ENCODE measurements around the gene MOB1A. TPM values are rescaled to one million over a fixed set of nuclear protein-coding genes. Genes with fewer than 3 reads are reported as not detected.
A peak's percentile ranks its signal among the peaks of the same experiment; 100 is the strongest.

The MOB1A gene
- total and polyA plus RNA-seq, 2 experiments from 2014 or later = 36.2 to 111 TPM

DNA sequence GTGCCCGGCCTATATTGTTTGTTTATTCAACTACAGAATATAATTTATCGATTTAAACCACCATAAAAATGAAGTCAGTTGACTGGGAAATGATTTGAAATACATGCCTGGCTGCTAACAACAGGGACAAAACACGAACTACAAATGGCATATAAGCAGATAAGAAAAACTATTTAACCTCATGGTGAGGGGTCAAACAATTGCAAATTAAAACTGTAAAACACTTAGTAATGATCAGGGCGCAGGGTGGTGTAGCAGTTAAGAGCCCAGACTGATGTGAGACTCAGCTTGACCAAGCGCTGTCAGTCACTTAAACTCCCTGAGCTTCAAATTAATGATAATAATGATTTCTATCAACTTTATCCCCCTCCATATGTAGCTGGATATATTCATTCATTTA, 26.4 kb upstream of the MOB1A start:
- Histone ChIP-seq H2AFZ (no peak overlapping the region), H3K4me2 (peak overlapping the region; percentile 18), H3K4me1 (ENCODE audit: insufficient read depth) (peaks cover 59% of the 10 kb centered on the region), H3K79me2 (replicated peaks; ENCODE audit: insufficient read depth) (peaks cover 99% of the 10 kb centered on the region), H3K27me3 (ENCODE audit: insufficient read depth) (no peaks in the 10 kb centered on the region), H3K36me3 (ENCODE audit: insufficient read depth) (peaks cover 72% of the 10 kb centered on the region), H4K20me1 (replicated peaks; ENCODE audit: insufficient read depth) (peaks cover 95% of the 10 kb centered on the region), H3F3A (replicated peaks; ENCODE audit: low read depth) (peaks cover 5% of the 10 kb centered on the region; the same call in 1 of the 2 replicates), H3K27ac (ENCODE audit: low read depth) (no peak overlapping the region; the same call in 1 of the 2 replicates), H3K4me3 (peak overlapping the region; percentile 39), H3K9me2 (ENCODE audit: insufficient read depth) (no peaks in the 10 kb centered on the region)
- ATAC-seq (peak; percentile 18; the same call in 2 of the 3 replicates), DNase-seq (ENCODE audit: low spot score) (no peak)
- H3K9me3 Mint-ChIP-seq = no peaks in the 10 kb centered on the region
- peaks cover 58% of the 10 kb centered on the region for H3K4me1 Mint-ChIP-seq
- H3K36me3 Mint-ChIP-seq (ENCODE audit: low read depth) = peaks cover 97% of the 10 kb centered on the region
- no peak for TF ChIP-seq NANOG (IDR thresholded peaks at IDR 0.05; ENCODE audit: borderline replicate concordance)
- TF ChIP-seq, protein P1, sequence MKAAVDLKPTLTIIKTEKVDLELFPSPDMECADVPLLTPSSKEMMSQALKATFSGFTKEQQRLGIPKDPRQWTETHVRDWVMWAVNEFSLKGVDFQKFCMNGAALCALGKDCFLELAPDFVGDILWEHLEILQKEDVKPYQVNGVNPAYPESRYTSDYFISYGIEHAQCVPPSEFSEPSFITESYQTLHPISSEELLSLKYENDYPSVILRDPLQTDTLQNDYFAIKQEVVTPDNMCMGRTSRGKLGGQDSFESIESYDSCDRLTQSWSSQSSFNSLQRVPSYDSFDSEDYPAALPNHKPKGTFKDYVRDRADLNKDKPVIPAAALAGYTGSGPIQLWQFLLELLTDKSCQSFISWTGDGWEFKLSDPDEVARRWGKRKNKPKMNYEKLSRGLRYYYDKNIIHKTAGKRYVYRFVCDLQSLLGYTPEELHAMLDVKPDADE (IDR thresholded peaks at IDR 0.05) = no peak
- no peak for TF ChIP-seq STAT1 (IDR thresholded peaks at IDR 0.05; ENCODE audit: unreplicated experiment)
- TF ChIP-seq POLR2AphosphoS5 (IDR thresholded peaks at IDR 0.05; ENCODE audit: low read depth) = no peak
- TF ChIP-seq EZH2phosphoT487 (IDR thresholded peaks at IDR 0.05; ENCODE audit: unreplicated experiment) = no peak
- TF ChIP-seq, protein P2, sequence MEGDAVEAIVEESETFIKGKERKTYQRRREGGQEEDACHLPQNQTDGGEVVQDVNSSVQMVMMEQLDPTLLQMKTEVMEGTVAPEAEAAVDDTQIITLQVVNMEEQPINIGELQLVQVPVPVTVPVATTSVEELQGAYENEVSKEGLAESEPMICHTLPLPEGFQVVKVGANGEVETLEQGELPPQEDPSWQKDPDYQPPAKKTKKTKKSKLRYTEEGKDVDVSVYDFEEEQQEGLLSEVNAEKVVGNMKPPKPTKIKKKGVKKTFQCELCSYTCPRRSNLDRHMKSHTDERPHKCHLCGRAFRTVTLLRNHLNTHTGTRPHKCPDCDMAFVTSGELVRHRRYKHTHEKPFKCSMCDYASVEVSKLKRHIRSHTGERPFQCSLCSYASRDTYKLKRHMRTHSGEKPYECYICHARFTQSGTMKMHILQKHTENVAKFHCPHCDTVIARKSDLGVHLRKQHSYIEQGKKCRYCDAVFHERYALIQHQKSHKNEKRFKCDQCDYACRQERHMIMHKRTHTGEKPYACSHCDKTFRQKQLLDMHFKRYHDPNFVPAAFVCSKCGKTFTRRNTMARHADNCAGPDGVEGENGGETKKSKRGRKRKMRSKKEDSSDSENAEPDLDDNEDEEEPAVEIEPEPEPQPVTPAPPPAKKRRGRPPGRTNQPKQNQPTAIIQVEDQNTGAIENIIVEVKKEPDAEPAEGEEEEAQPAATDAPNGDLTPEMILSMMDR (conservative IDR thresholded peaks at IDR 0.05; ENCODE audit: low read depth in 2 of 2) = no peak
- no peak for TF ChIP-seq EZH2 (IDR thresholded peaks at IDR 0.05; ENCODE audit: low read depth, unreplicated experiment)
- TF ChIP-seq, protein P3, sequence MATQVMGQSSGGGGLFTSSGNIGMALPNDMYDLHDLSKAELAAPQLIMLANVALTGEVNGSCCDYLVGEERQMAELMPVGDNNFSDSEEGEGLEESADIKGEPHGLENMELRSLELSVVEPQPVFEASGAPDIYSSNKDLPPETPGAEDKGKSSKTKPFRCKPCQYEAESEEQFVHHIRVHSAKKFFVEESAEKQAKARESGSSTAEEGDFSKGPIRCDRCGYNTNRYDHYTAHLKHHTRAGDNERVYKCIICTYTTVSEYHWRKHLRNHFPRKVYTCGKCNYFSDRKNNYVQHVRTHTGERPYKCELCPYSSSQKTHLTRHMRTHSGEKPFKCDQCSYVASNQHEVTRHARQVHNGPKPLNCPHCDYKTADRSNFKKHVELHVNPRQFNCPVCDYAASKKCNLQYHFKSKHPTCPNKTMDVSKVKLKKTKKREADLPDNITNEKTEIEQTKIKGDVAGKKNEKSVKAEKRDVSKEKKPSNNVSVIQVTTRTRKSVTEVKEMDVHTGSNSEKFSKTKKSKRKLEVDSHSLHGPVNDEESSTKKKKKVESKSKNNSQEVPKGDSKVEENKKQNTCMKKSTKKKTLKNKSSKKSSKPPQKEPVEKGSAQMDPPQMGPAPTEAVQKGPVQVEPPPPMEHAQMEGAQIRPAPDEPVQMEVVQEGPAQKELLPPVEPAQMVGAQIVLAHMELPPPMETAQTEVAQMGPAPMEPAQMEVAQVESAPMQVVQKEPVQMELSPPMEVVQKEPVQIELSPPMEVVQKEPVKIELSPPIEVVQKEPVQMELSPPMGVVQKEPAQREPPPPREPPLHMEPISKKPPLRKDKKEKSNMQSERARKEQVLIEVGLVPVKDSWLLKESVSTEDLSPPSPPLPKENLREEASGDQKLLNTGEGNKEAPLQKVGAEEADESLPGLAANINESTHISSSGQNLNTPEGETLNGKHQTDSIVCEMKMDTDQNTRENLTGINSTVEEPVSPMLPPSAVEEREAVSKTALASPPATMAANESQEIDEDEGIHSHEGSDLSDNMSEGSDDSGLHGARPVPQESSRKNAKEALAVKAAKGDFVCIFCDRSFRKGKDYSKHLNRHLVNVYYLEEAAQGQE (IDR thresholded peaks at IDR 0.05; ENCODE audit: unreplicated experiment) = no peak
- peak overlapping the region; percentile 59 for H3K4me3 Mint-ChIP-seq
- H3K27ac Mint-ChIP-seq = peak overlapping the region; percentile 85
- peaks cover 17% of the 10 kb centered on the region for H3K27me3 Mint-ChIP-seq (ENCODE audit: insufficient read depth, low read depth, poor library complexity)

DNA sequence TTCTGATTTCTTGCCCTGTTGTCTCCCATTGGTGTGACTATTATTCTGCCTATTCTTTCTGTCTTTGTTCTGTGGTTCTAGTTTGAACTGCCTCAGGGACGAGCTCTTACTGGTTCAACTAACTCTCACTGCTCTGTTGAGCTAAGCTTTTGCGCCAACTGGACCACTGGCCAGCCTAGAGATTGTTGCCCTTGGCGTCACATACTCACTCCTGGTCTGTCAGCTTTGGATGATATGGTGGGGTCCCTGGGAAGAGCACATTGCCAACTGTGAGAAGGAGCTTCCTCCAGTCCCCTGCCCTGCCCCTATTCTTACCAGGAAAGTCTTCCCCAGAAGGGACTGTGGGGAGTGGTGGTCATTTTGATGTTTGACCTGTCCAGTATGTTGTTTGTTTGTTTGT, 25.8 kb upstream of the MOB1A start:
- Histone ChIP-seq H3K4me2 (peak overlapping the region; percentile 18), H3F3A (replicated peaks; ENCODE audit: low read depth) (peaks cover 5% of the 10 kb centered on the region; the same call in 1 of the 2 replicates), H4K20me1 (replicated peaks; ENCODE audit: insufficient read depth) (peaks cover 95% of the 10 kb centered on the region), H3K36me3 (ENCODE audit: insufficient read depth) (peaks cover 65% of the 10 kb centered on the region), H3K4me1 (ENCODE audit: insufficient read depth) (peaks cover 60% of the 10 kb centered on the region), H3K27ac (ENCODE audit: low read depth) (peak overlapping the region; percentile 71; the same call in 1 of the 2 replicates), H3K9me2 (ENCODE audit: insufficient read depth) (no peaks in the 10 kb centered on the region), H3K27me3 (ENCODE audit: insufficient read depth) (no peaks in the 10 kb centered on the region), H3K79me2 (replicated peaks; ENCODE audit: insufficient read depth) (peaks cover 99% of the 10 kb centered on the region), H3K4me3 (peak overlapping the region; percentile 39), H2AFZ (no peak overlapping the region)
- Mint-ChIP-seq H3K4me1 (peaks cover 58% of the 10 kb centered on the region), H3K9me3 (no peaks in the 10 kb centered on the region; the same call in 2 of the 3 replicates), H3K36me3 (ENCODE audit: low read depth) (peaks cover 97% of the 10 kb centered on the region), H3K4me3 (peak overlapping the region; percentile 59), H3K27me3 (ENCODE audit: insufficient read depth, low read depth, poor library complexity) (peaks cover 20% of the 10 kb centered on the region), H3K27ac (peak overlapping the region; percentile 85)
- no peak for ATAC-seq
- no peak for DNase-seq (ENCODE audit: low spot score)
- TF ChIP-seq ZNF331 (CRISPR knock-in tag; IDR thresholded peaks at IDR 0.05; ENCODE audit: low read depth) (no peak), NANOG (IDR thresholded peaks at IDR 0.05; ENCODE audit: borderline replicate concordance) (no peak)

Measured in GM23338 (cell line).